ENCODE results near the gene NUDT22. TPM values are rescaled to one million over a fixed set of nuclear protein-coding genes. Genes with fewer than 3 reads are reported as not detected.

The NUDT22 gene
- total and polyA plus RNA-seq, 2 experiments from 2014 or later = 33.9 to 67.0 TPM

DNA sequence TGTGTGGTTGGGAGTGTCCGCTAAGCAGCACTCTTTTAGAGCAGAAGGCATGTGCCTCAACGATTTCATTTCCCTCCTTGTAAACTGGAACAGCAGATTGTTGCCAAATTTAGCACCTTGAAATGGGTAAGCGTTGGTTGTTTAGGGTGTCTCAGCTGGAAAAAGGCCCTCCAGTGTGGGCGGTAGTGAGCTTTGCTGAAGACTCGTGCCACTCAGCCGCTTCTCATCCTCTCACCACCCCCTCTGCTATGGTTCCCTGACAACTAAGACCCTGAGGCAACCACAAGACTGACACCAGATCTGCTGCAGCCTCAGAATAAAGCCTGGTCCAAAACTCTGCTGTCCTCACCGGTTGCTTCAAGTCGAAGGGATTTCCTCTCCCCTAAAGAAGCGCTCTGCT lies 29.4 kb upstream of the NUDT22 start:
- Mint-ChIP-seq H3K4me3 (no peak overlapping the region), H3K4me1 (no peaks in the 10 kb centered on the region), H3K27me3 (ENCODE audit: insufficient read depth, low read depth, poor library complexity) (peaks cover 2% of the 10 kb centered on the region), H3K27ac (no peak overlapping the region), H3K9me3 (no peaks in the 10 kb centered on the region), H3K36me3 (ENCODE audit: low read depth) (peaks cover 94% of the 10 kb centered on the region)
- no peak for ATAC-seq
- no peaks in the 10 kb centered on the region for H3K9me2 ChIP-seq (ENCODE audit: insufficient read depth)
- no peak overlapping the region for H2AFZ ChIP-seq
- peaks cover 88% of the 10 kb centered on the region for H3K36me3 ChIP-seq (ENCODE audit: insufficient read depth)
- no peak overlapping the region for H3K4me2 ChIP-seq
- H3K27ac ChIP-seq (ENCODE audit: low read depth) = no peak overlapping the region
- H4K20me1 ChIP-seq (replicated peaks; ENCODE audit: insufficient read depth) = peaks cover 70% of the 10 kb centered on the region
- no peaks in the 10 kb centered on the region for H3K4me1 ChIP-seq (ENCODE audit: insufficient read depth)
- H3K27me3 ChIP-seq (ENCODE audit: insufficient read depth) = no peaks in the 10 kb centered on the region
- TF ChIP-seq, protein P1, sequence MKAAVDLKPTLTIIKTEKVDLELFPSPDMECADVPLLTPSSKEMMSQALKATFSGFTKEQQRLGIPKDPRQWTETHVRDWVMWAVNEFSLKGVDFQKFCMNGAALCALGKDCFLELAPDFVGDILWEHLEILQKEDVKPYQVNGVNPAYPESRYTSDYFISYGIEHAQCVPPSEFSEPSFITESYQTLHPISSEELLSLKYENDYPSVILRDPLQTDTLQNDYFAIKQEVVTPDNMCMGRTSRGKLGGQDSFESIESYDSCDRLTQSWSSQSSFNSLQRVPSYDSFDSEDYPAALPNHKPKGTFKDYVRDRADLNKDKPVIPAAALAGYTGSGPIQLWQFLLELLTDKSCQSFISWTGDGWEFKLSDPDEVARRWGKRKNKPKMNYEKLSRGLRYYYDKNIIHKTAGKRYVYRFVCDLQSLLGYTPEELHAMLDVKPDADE (IDR thresholded peaks at IDR 0.05) = no peak
- TF ChIP-seq EZH2phosphoT487 (IDR thresholded peaks at IDR 0.05; ENCODE audit: unreplicated experiment) = no peak
- TF ChIP-seq, protein P2, sequence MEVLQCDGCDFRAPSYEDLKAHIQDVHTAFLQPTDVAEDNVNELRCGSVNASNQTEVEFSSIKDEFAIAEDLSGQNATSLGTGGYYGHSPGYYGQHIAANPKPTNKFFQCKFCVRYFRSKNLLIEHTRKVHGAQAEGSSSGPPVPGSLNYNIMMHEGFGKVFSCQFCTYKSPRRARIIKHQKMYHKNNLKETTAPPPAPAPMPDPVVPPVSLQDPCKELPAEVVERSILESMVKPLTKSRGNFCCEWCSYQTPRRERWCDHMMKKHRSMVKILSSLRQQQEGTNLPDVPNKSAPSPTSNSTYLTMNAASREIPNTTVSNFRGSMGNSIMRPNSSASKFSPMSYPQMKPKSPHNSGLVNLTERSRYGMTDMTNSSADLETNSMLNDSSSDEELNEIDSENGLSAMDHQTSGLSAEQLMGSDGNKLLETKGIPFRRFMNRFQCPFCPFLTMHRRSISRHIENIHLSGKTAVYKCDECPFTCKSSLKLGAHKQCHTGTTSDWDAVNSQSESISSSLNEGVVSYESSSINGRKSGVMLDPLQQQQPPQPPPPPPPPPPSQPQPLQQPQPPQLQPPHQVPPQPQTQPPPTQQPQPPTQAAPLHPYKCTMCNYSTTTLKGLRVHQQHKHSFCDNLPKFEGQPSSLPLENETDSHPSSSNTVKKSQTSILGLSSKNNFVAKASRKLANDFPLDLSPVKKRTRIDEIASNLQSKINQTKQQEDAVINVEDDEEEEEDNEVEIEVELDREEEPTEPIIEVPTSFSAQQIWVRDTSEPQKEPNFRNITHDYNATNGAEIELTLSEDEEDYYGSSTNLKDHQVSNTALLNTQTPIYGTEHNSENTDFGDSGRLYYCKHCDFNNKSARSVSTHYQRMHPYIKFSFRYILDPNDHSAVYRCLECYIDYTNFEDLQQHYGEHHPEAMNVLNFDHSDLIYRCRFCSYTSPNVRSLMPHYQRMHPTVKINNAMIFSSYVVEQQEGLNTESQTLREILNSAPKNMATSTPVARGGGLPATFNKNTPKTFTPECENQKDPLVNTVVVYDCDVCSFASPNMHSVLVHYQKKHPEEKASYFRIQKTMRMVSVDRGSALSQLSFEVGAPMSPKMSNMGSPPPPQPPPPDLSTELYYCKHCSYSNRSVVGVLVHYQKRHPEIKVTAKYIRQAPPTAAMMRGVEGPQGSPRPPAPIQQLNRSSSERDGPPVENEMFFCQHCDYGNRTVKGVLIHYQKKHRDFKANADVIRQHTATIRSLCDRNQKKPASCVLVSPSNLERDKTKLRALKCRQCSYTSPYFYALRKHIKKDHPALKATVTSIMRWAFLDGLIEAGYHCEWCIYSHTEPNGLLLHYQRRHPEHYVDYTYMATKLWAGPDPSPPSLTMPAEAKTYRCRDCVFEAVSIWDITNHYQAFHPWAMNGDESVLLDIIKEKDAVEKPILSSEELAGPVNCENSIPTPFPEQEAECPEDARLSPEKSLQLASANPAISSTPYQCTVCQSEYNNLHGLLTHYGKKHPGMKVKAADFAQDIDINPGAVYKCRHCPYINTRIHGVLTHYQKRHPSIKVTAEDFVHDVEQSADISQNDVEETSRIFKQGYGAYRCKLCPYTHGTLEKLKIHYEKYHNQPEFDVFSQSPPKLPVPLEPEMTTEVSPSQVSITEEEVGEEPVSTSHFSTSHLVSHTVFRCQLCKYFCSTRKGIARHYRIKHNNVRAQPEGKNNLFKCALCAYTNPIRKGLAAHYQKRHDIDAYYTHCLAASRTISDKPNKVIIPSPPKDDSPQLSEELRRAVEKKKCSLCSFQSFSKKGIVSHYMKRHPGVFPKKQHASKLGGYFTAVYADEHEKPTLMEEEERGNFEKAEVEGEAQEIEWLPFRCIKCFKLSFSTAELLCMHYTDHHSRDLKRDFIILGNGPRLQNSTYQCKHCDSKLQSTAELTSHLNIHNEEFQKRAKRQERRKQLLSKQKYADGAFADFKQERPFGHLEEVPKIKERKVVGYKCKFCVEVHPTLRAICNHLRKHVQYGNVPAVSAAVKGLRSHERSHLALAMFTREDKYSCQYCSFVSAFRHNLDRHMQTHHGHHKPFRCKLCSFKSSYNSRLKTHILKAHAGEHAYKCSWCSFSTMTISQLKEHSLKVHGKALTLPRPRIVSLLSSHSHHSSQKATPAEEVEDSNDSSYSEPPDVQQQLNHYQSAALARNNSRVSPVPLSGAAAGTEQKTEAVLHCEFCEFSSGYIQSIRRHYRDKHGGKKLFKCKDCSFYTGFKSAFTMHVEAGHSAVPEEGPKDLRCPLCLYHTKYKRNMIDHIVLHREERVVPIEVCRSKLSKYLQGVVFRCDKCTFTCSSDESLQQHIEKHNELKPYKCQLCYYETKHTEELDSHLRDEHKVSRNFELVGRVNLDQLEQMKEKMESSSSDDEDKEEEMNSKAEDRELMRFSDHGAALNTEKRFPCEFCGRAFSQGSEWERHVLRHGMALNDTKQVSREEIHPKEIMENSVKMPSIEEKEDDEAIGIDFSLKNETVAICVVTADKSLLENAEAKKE (CRISPR knock-in tag; IDR thresholded peaks at IDR 0.05) = no peak
- no peak for TF ChIP-seq POLR2AphosphoS5 (IDR thresholded peaks at IDR 0.05; ENCODE audit: low read depth)
- TF ChIP-seq JUNB (IDR thresholded peaks at IDR 0.05; ENCODE audit: unreplicated experiment) = no peak
- TF ChIP-seq NANOG (IDR thresholded peaks at IDR 0.05; ENCODE audit: borderline replicate concordance) = no peak
- no peak for TF ChIP-seq EZH2 (IDR thresholded peaks at IDR 0.05; ENCODE audit: low read depth, unreplicated experiment)
- no peak for TF ChIP-seq ZNF114 (CRISPR knock-in tag; IDR thresholded peaks at IDR 0.05)
- TF ChIP-seq STAT1 (IDR thresholded peaks at IDR 0.05; ENCODE audit: unreplicated experiment) = no peak
- DNase-seq (ENCODE audit: low spot score) = no peak
- H3K79me2 ChIP-seq (replicated peaks; ENCODE audit: insufficient read depth) = peaks cover 18% of the 10 kb centered on the region; the same call in 1 of the 2 replicates
- H3K4me3 ChIP-seq = no peak overlapping the region
- peaks cover 66% of the 10 kb centered on the region for H3F3A ChIP-seq (replicated peaks; ENCODE audit: low read depth)

Data from GM23338 (cell line).